Small intestine (tissue), 7 donors: ENCODE results near the gene ITPR1. TPM values are rescaled to one million over a fixed set of nuclear protein-coding genes. Genes with fewer than 3 reads are reported as not detected.
A peak's percentile ranks its signal among the peaks of the same experiment; 100 is the strongest.

Experiments
- DNase-seq, 2 donors: peaks; one replicate each; pipeline versions ENCODE4 v3.0.0 to v3.0.0-alpha.2; 2013
- FAIRE-seq: peaks from 2 replicates; lab custom pipeline; 2012; peaks lifted over from hg19 to GRCh38; lab: Jason Lieb, UNC
- H3K27ac ChIP-seq, 3 donors: one replicate each; pipeline ENCODE4 v1.5.1; 2013; ENCODE audit warnings: low read length in 2 of 3, mild to moderate bottlenecking in 2 of 3, control low read depth in 1 of 3, inconsistent platforms in 1 of 3, low read depth in 1 of 3, moderate library complexity in 1 of 3
- H3K27me3 ChIP-seq, 3 donors: one replicate each; pipeline ENCODE4 v1.6.1; 2013; ENCODE audit warnings: low read length in 3 of 3, inconsistent platforms in 1 of 3; ENCODE audit not compliant: control insufficient read depth in 3 of 3, insufficient read depth in 3 of 3
- H3K36me3 ChIP-seq, 3 donors: one replicate each; pipeline ENCODE4 v1.6.1; 2013; ENCODE audit warnings: low read length in 3 of 3, inconsistent platforms in 1 of 3, low read depth in 1 of 3, mild to moderate bottlenecking in 1 of 3, moderate library complexity in 1 of 3; ENCODE audit not compliant: control insufficient read depth in 3 of 3, insufficient read depth in 2 of 3
- H3K4me1 ChIP-seq, 3 donors: one replicate each; pipeline ENCODE4 v1.6.1; 2013; ENCODE audit warnings: low read length in 2 of 3, inconsistent platforms in 1 of 3, low read depth in 1 of 3, mild to moderate bottlenecking in 1 of 3, moderate library complexity in 1 of 3; ENCODE audit not compliant: control insufficient read depth in 3 of 3, insufficient read depth in 2 of 3
- H3K4me3 ChIP-seq, 3 donors: one replicate each; pipeline ENCODE4 v1.5.1; 2013; ENCODE audit warnings: low read length in 3 of 3, control low read depth in 1 of 3, inconsistent platforms in 1 of 3, low read depth in 1 of 3, mild to moderate bottlenecking in 1 of 3, moderate library complexity in 1 of 3
- H3K9me3 ChIP-seq, 2 donors: one replicate each; pipeline ENCODE4 v1.6.1; 2013; ENCODE audit warnings: low read depth in 1 of 2, low read length in 1 of 2; ENCODE audit not compliant: control insufficient read depth in 2 of 2, insufficient read depth in 1 of 2
- WGBS, 3 donors: extraction: QIAGEN DNeasy Blood & Tissue Kit; methylation state at CpG; one replicate each; pipeline ENCODE4 v1.1.7; 2013; 5-methylcytosine and 5-hydroxymethylcytosine counted together
- polyA plus RNA-seq, 4 donors: library from polyadenylated mRNA; stranded (reverse) in 3 of 4; unstranded in 1 of 4; fragments of 200-250 nt in 3 of 4; fragments of 120-200 nt in 1 of 4; gene quantifications; one replicate each; pipeline versions ENCODE4 v1.2.1 to v1.2.3, GENCODE V29; 2013
- donor health status: healthy with polysubstance abuse.
- donor health status: control.
- donor health status: control.
- donor health status: Bipolar disorder and iron deficiency.
- donor health status: healthy.

The ITPR1 gene
- polyA plus RNA-seq, 4 donors: 0.89 to 13.8 (median 5.1) TPM

- Histone ChIP-seq H3K4me3 (no peak overlapping the region), H3K4me1 (peaks cover 7 to 25% (median 24%) of the 10 kb centered on the region in 3 donors), H3K36me3 (no peaks in the 10 kb centered on the region), H3K9me3 (peaks cover 0 to 13% of the 10 kb centered on the region in 2 donors), H3K27me3 (no peaks in the 10 kb centered on the region), H3K27ac (peak overlapping the region; percentile 12 to 96 (median 86))
- 63 to 88% (median 72%) methylated on average over 13 of the region's 13 CpGs for WGBS, 3 donors
- no peak for FAIRE-seq
- DNase-seq: no peak
Measured at GRCh38 chr3:4740397-4741105, 247.4 kb downstream of the ITPR1 start.

- Histone ChIP-seq H3K4me3 (no peak overlapping the region), H3K27ac (peak overlapping the region; percentile 67 to 96 (median 86)), H3K36me3 (no peaks in the 10 kb centered on the region), H3K4me1 (peaks cover 7 to 27% (median 24%) of the 10 kb centered on the region in 3 donors), H3K27me3 (no peaks in the 10 kb centered on the region), H3K9me3 (peaks cover 0 to 13% of the 10 kb centered on the region in 2 donors)
- 41 to 47% (median 42%) methylated on average over 3 of the region's 3 CpGs for WGBS, 3 donors
- DNase-seq: no peak
- FAIRE-seq: no peak
Measured at GRCh38 chr3:4741106-4741403, 247.9 kb downstream of the ITPR1 start.

GRCh38 chr3:4741404-4742307, 248.5 kb downstream of the ITPR1 start:
- DNase-seq (peak; percentile 74 to 83), FAIRE-seq (no peak)
- Histone ChIP-seq H3K4me3 (no peak overlapping the region), H3K4me1 (peaks cover 5 to 27% (median 24%) of the 10 kb centered on the region in 3 donors), H3K9me3 (peaks cover 0 to 13% of the 10 kb centered on the region in 2 donors), H3K27me3 (no peaks in the 10 kb centered on the region), H3K27ac (peak overlapping the region; percentile 67 to 96 (median 86)), H3K36me3 (no peaks in the 10 kb centered on the region)
- WGBS, 3 donors: 25 to 42% (median 37%) methylated on average over 14 of the region's 14 CpGs

GRCh38 chr3:4742359-4742758, 249.2 kb downstream of the ITPR1 start:
- FAIRE-seq (no peak), DNase-seq (no peak)
- 88 to 93% (median 93%) methylated on average over 5 of the region's 5 CpGs for WGBS, 3 donors
- H3K27ac ChIP-seq: peak overlapping the region; percentile 50 to 96 (median 86)
- H3K4me1 ChIP-seq: peaks cover 5 to 27% (median 24%) of the 10 kb centered on the region in 3 donors
- H3K9me3 ChIP-seq: peaks cover 0 to 13% of the 10 kb centered on the region in 2 donors
- H3K4me3 ChIP-seq: no peak overlapping the region
- H3K36me3 ChIP-seq: no peaks in the 10 kb centered on the region
- no peaks in the 10 kb centered on the region for H3K27me3 ChIP-seq

- 93 to 96% (median 96%) methylated on average over 4 of the region's 4 CpGs for WGBS, 3 donors
- FAIRE-seq (no peak), DNase-seq (no peak)
- Histone ChIP-seq H3K4me3 (no peak overlapping the region), H3K4me1 (peaks cover 5 to 27% (median 24%) of the 10 kb centered on the region in 3 donors), H3K9me3 (peaks cover 0 to 13% of the 10 kb centered on the region in 2 donors), H3K27me3 (no peaks in the 10 kb centered on the region), H3K27ac (peak overlapping the region in 1 of 3 donors; percentile 4), H3K36me3 (no peaks in the 10 kb centered on the region)
Measured at GRCh38 chr3:4743371-4743770, 250.2 kb downstream of the ITPR1 start.

GRCh38 chr3:4744405-4745234, 251.5 kb downstream of the ITPR1 start:
- peak overlapping the region in 1 of 3 donors; percentile 66 for H3K27ac ChIP-seq
- DNase-seq (peak in 1 of 2 donors; percentile 75), FAIRE-seq (no peak)
- peaks cover 0 to 6% of the 10 kb centered on the region in 2 donors for H3K9me3 ChIP-seq
- 40 to 65% (median 55%) methylated on average over 3 of the region's 3 CpGs for WGBS, 3 donors
- no peak overlapping the region for H3K4me3 ChIP-seq
- no peaks in the 10 kb centered on the region for H3K27me3 ChIP-seq
- peaks cover 5 to 32% (median 23%) of the 10 kb centered on the region in 3 donors for H3K4me1 ChIP-seq
- H3K36me3 ChIP-seq: no peaks in the 10 kb centered on the region

GRCh38 chr3:4745235-4745610, 252.1 kb downstream of the ITPR1 start:
- Histone ChIP-seq H3K27ac (peak overlapping the region in 1 of 3 donors; percentile 66), H3K27me3 (no peaks in the 10 kb centered on the region), H3K9me3 (peaks cover 0 to 4% of the 10 kb centered on the region in 2 donors), H3K36me3 (no peaks in the 10 kb centered on the region), H3K4me1 (peaks cover 5 to 38% (median 25%) of the 10 kb centered on the region in 3 donors), H3K4me3 (no peak overlapping the region)
- FAIRE-seq: no peak
- DNase-seq: no peak
- 70 to 82% (median 73%) methylated on average over 7 of the region's 7 CpGs for WGBS, 3 donors
